ENCODE measurements around the gene HEY2. TPM values are rescaled to one million over a fixed set of nuclear protein-coding genes. Genes with fewer than 3 reads are reported as not detected.

Gene HEY2
- total RNA-seq, 1 donor from 2014 or later: 2.1 TPM

GRCh38 chr6:125795301-125795700, 45.9 kb downstream of the HEY2 start:
- no peak for DNase-seq
- Mint-ChIP-seq H3K4me1 (ENCODE audit: low read depth, unreplicated experiment) (peaks cover 5% of the 10 kb centered on the region), H3K27ac (ENCODE audit: unreplicated experiment) (no peak overlapping the region), H3K27me3 (ENCODE audit: unreplicated experiment) (peaks cover 4% of the 10 kb centered on the region), H3K36me3 (ENCODE audit: unreplicated experiment) (no peaks in the 10 kb centered on the region), H3K9me3 (ENCODE audit: unreplicated experiment) (peaks cover 5% of the 10 kb centered on the region), H3K4me3 (ENCODE audit: unreplicated experiment) (no peak overlapping the region)
- TF ChIP-seq CTCF (IDR thresholded peaks at IDR 0.05; ENCODE audit: partially characterized antibody, unreplicated experiment): no peak

GRCh38 chr6:125797120-125797885, 47.9 kb downstream of the HEY2 start:
- peak overlapping the region; percentile 65 for H3K27ac Mint-ChIP-seq (ENCODE audit: unreplicated experiment)
- DNase-seq: no peak
- H3K27me3 Mint-ChIP-seq (ENCODE audit: unreplicated experiment): peaks cover 2% of the 10 kb centered on the region
- H3K4me1 Mint-ChIP-seq (ENCODE audit: low read depth, unreplicated experiment): peaks cover 5% of the 10 kb centered on the region
- no peaks in the 10 kb centered on the region for H3K9me3 Mint-ChIP-seq (ENCODE audit: unreplicated experiment)
- no peaks in the 10 kb centered on the region for H3K36me3 Mint-ChIP-seq (ENCODE audit: unreplicated experiment)
- H3K4me3 Mint-ChIP-seq (ENCODE audit: unreplicated experiment): no peak overlapping the region
- no peak for TF ChIP-seq CTCF (IDR thresholded peaks at IDR 0.05; ENCODE audit: partially characterized antibody, unreplicated experiment)

GRCh38 chr6:125797886-125798444, 48.5 kb downstream of the HEY2 start:
- Mint-ChIP-seq H3K9me3 (ENCODE audit: unreplicated experiment) (no peaks in the 10 kb centered on the region), H3K27ac (ENCODE audit: unreplicated experiment) (no peak overlapping the region), H3K36me3 (ENCODE audit: unreplicated experiment) (no peaks in the 10 kb centered on the region), H3K4me3 (ENCODE audit: unreplicated experiment) (no peak overlapping the region), H3K27me3 (ENCODE audit: unreplicated experiment) (peaks cover 2% of the 10 kb centered on the region), H3K4me1 (ENCODE audit: low read depth, unreplicated experiment) (peaks cover 5% of the 10 kb centered on the region)
- no peak for DNase-seq
- TF ChIP-seq CTCF (IDR thresholded peaks at IDR 0.05; ENCODE audit: partially characterized antibody, unreplicated experiment): no peak

- Mint-ChIP-seq H3K4me3 (ENCODE audit: unreplicated experiment) (no peak overlapping the region), H3K27me3 (ENCODE audit: unreplicated experiment) (peaks cover 2% of the 10 kb centered on the region), H3K36me3 (ENCODE audit: unreplicated experiment) (no peaks in the 10 kb centered on the region), H3K4me1 (ENCODE audit: low read depth, unreplicated experiment) (peaks cover 5% of the 10 kb centered on the region), H3K27ac (ENCODE audit: unreplicated experiment) (no peak overlapping the region), H3K9me3 (ENCODE audit: unreplicated experiment) (no peaks in the 10 kb centered on the region)
- DNase-seq: no peak
- TF ChIP-seq CTCF (IDR thresholded peaks at IDR 0.05; ENCODE audit: partially characterized antibody, unreplicated experiment): no peak
Observed at GRCh38 chr6:125798734-125799508, 49.5 kb downstream of the HEY2 start.
